Measurements from ENCODE around the gene MCUB.
"Not testable (repeated sequence)": the region's sequence is repeated elsewhere in the genome, so short reads cannot be mapped to it uniquely, and the experiment has no call there.

The MCUB gene

DNA sequence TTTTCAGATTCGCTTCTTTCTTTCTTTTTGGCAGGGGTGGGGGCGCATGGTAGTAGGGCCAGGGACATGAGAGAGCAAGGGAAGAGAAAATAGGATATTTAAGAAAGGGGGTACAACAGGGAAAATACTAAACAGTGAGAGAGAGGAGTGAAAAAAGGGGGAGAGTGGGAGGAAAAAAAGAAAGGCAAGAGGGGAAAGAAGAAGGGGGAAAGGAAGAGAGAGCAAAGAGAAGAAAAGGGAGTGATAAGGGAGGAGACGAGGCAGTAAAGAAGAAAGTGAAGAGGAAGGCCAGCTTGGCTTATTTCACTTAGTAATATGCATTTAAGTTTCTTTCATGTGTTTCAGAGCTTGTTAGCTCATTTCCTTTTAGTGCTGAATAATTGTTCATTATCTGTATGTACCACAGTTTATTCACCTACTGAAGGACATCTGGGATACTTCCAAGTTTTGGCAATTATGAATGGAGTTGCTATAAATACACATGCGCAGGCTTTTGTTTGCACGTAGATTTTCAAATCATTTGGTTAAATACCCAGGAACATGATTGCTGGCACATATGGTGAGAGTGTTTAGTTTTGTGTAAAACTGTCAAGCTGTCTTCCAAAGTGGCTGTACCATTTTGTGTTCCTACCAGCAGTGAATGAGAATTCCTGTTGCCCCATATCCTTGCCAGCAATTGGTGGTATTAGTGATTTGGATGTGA is 105.9 kb downstream of the MCUB start:
- Mint-ChIP-seq H3K4me3 (no peak overlapping the region), H3K27ac (peak overlapping the region; percentile 67), H3K36me3 (ENCODE audit: low read depth) (peaks cover 68% of the 10 kb centered on the region)

DNA sequence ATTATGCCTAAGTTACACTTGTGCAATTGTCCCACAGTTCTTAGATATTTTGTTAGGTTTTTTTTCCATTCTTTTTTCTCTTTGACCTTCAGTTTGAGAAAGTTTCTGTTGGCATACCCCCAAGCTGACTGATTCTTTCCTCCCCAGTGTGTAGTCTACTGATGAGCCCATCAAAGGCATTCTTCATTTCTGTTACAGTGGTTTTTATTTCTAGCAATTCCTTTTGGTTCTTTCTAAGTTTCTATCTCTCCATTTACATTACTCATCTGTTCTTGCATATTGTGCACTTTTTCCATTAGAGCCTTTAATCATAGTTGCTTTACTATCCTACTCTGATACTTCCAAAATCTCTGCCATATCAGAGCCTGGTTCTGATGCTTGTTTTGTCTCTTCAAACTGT is 111.3 kb downstream of the MCUB start:
- peaks cover 58% of the 10 kb centered on the region for H3K36me3 Mint-ChIP-seq (ENCODE audit: low read depth)
- no peaks in the 10 kb centered on the region for H3K27me3 Mint-ChIP-seq
- peaks cover 72% of the 10 kb centered on the region for H3K4me1 Mint-ChIP-seq (ENCODE audit: low read depth)

More for the DNA sequence above, 105.9 kb downstream of the MCUB start:
- H3K4me1 Mint-ChIP-seq (ENCODE audit: low read depth) = peaks cover 71% of the 10 kb centered on the region
- DNase-seq = no peak
- peaks cover 4% of the 10 kb centered on the region for H3K9me3 Mint-ChIP-seq
- H3K27me3 Mint-ChIP-seq = no peaks in the 10 kb centered on the region

DNA sequence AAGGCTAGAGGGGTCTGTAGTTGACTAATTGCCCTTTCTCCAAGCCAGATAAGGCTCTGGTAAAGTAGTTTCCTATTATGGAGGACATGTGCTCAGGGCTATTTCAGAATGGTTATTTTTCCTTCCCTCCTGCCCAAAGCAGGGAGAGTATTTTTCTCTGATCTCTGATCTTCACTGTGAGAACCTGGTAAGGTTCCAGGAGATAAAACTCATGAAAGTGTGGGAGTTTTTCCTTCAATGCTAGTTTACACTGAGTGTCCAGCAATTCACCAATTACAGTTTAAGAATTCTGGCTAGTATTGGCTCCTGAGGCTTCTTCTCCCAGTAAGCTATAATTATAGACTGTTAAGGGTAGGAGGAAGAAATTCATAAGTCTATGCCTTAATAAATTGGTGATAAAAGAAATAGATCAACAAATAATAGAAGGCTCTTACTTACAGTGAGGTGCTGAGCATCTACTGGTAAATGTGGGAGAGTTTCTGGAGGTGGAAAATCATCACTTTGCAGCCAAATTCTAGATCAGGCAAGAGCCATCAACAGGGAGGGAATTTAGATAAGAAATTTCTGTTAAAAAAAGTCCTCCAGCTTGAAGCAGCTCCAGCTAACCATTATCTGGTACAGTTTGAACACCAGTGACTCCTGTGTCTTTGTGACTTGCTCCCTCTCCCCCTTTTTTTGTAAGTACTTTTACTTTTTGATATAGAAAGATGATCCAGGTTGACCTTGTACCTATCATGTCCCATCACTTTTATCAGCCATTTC is 112.3 kb downstream of the MCUB start:
- peaks cover 57% of the 10 kb centered on the region for H3K36me3 Mint-ChIP-seq (ENCODE audit: low read depth)
- no peaks in the 10 kb centered on the region for H3K27me3 Mint-ChIP-seq
- H3K4me1 Mint-ChIP-seq (ENCODE audit: low read depth) = peaks cover 67% of the 10 kb centered on the region
- no peak overlapping the region for H3K4me3 Mint-ChIP-seq
- H3K9me3 Mint-ChIP-seq = peaks cover 12% of the 10 kb centered on the region
- H3K27ac Mint-ChIP-seq = no peak overlapping the region
- no peak for DNase-seq

More for the DNA sequence above, 111.3 kb downstream of the MCUB start:
- Mint-ChIP-seq H3K4me3 (no peak overlapping the region), H3K27ac (peak overlapping the region; percentile 84), H3K9me3 (peaks cover 12% of the 10 kb centered on the region)
- DNase-seq = no peak

DNA sequence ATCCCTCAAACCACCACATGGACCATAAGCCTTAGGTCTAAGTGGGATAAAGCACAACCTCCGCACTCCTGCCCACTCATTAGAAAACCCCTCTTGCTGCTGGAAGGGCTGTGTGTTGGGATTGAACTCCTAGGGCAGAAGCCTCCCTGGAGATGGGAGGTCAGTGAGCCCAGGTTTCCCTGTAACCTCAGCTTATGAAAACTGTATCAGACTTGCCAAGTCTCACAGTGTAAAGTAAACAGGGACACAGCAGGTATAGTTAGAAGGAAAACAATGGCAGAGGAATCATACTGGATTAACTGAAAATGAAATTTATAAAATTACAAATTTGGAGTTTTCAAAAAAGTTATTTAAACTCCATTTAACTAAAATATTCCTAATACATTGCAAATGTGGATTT is 113.3 kb downstream of the MCUB start:
- Mint-ChIP-seq H3K4me1 (ENCODE audit: low read depth) (peaks cover 60% of the 10 kb centered on the region), H3K4me3 (no peak overlapping the region), H3K27me3 (no peaks in the 10 kb centered on the region), H3K36me3 (ENCODE audit: low read depth) (peaks cover 61% of the 10 kb centered on the region), H3K27ac (no peak overlapping the region), H3K9me3 (peaks cover 12% of the 10 kb centered on the region)
- no peak for DNase-seq

DNA sequence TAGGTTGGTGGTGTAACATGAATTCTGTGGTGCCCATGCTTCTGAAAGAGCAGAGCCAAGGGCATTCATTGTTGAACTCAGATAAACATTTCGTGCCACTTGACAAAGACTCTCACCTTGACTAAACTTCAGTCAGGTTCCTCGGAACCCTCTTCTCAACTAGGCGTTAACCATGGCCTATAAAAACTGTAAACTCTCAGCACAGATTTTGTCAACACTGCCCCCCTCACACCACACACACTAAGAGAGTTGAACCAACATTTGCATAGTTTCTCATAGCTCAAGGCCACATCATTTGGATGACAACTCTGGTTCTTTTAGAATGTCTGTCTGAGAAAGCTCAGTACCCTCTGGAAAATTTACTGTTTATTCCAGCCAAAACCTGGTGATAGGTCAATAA is 115.1 kb downstream of the MCUB start:
- H3K9me3 Mint-ChIP-seq = peaks cover 12% of the 10 kb centered on the region
- no peak for DNase-seq
- H3K36me3 Mint-ChIP-seq (ENCODE audit: low read depth) = peaks cover 59% of the 10 kb centered on the region
- H3K27ac Mint-ChIP-seq = peak overlapping the region; percentile 48
- H3K4me1 Mint-ChIP-seq (ENCODE audit: low read depth) = peaks cover 41% of the 10 kb centered on the region
- no peaks in the 10 kb centered on the region for H3K27me3 Mint-ChIP-seq
- H3K4me3 Mint-ChIP-seq = no peak overlapping the region

DNA sequence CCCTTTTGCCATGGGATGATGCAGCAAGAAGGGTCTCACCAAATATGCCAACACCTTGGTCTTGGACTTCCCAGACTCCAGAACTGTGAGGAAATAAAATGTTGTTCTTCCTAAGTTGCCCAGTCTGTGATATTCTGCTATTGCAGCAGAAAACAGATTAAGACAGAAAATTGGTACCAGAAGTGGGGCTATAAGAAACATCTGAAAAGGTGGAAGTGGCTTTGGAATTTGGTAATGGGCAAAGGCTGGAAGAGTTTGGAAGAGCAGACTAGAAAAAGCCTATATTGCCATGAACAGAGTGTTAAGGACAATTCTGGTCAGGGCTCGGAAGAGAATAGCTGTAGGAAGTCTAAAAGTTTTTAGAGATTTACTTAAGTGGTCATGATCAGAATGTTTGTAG is 115.8 kb downstream of the MCUB start:
- Mint-ChIP-seq H3K27me3 (no peaks in the 10 kb centered on the region), H3K27ac (peak overlapping the region; percentile 48), H3K4me1 (ENCODE audit: low read depth) (peaks cover 36% of the 10 kb centered on the region), H3K36me3 (ENCODE audit: low read depth) (peaks cover 59% of the 10 kb centered on the region), H3K9me3 (peaks cover 9% of the 10 kb centered on the region), H3K4me3 (no peak overlapping the region)
- DNase-seq = no peak

DNA sequence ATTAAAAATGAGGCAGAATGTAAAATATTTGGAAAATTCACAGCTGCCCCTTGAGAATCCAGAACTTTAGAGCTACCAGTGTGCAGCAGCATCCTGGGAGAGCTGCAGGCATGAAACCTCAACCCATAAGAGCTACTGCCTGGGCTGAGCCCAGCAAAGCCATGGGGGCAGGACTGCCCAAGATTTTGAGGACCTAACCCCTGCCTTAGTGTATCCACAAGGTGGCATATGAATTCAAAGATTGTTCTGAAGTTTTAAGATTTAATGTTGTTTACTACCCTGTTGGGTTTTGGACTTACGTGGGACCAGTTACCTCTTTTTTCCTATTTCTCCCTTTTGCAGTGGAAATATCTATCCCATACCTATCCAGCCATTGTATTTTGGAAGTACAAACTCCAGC is 116.8 kb downstream of the MCUB start:
- DNase-seq = no peak
- Mint-ChIP-seq H3K36me3 (ENCODE audit: low read depth) (peaks cover 59% of the 10 kb centered on the region), H3K9me3 (no peaks in the 10 kb centered on the region), H3K27me3 (no peaks in the 10 kb centered on the region), H3K4me1 (ENCODE audit: low read depth) (peaks cover 26% of the 10 kb centered on the region), H3K4me3 (no peak overlapping the region), H3K27ac (no peak overlapping the region)

DNA sequence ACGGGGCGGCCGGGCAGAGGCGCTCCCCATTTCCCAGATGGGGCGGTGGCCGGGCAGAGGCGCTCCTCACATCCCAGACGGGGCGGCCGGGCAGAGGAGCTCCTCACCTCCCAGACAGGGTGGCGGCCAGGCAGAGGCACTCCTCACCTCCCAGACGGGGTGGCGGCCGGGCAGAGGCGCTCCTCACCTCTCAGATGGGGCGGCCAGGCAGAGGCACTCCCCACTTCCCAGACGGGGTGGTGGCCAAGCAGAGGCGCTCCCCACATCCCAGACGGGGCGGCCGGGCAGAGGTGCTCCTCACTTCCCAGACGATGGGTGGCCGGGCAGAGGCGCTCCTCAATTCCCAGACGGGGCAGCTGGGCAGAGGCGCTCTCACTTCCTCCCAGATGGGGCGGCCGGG is 118.4 kb downstream of the MCUB start:
- not testable (repeated sequence) for DNase-seq, H3K27ac Mint-ChIP-seq, H3K4me3 Mint-ChIP-seq, H3K27me3 Mint-ChIP-seq, H3K9me3 Mint-ChIP-seq
- Mint-ChIP-seq H3K36me3 (ENCODE audit: low read depth) (peaks cover 61% of the 10 kb centered on the region), H3K4me1 (ENCODE audit: low read depth) (peaks cover 31% of the 10 kb centered on the region)

DNA sequence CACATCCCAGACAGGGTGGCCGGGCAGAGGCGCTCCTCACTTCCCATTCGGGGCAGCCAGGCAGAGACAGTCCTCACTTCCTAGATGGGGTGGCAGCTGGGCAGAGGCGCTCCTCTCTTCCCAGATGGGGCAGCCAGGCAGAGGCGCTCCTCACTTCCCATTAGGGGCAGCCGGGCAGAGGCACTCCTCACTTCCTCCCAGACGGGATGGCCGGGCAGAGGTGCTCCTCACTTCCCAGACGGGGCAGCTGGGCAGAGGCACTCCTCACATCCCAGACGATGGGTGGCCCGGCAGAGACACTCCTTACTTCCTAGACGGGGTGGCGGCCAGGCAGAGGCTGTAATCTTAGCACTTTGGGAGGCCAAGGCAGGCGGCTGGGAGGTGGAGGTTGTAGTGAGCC is 118.9 kb downstream of the MCUB start:
- H3K4me3 Mint-ChIP-seq, H3K27ac Mint-ChIP-seq, H3K9me3 Mint-ChIP-seq, H3K27me3 Mint-ChIP-seq, DNase-seq: not testable (repeated sequence)
- Mint-ChIP-seq H3K4me1 (ENCODE audit: low read depth) (peaks cover 33% of the 10 kb centered on the region), H3K36me3 (ENCODE audit: low read depth) (peaks cover 61% of the 10 kb centered on the region)

DNA sequence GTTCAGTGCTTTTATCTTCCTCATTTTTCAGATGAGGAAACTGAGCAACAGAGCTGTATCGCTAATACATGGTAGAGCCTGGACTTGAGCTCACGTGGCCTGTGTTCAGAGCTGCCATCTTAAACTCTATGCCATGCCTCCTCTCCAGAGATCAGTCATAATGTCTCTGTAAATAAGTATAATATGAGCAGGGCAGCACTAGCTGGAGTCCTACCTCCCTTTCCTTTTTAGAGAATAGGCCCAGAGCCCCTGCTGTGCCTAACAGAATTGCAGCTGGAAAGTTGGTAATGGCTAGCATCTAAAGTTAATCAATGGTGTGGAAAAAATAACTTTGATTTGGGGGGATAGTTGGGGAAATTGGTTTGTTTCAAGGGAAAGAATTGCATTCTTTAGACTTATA is 122.8 kb downstream of the MCUB start:
- Mint-ChIP-seq H3K36me3 (ENCODE audit: low read depth) (peaks cover 82% of the 10 kb centered on the region), H3K4me3 (no peak overlapping the region), H3K27ac (peak overlapping the region; percentile 8), H3K27me3 (no peaks in the 10 kb centered on the region), H3K9me3 (no peaks in the 10 kb centered on the region), H3K4me1 (ENCODE audit: low read depth) (peaks cover 30% of the 10 kb centered on the region)
- no peak for DNase-seq

DNA sequence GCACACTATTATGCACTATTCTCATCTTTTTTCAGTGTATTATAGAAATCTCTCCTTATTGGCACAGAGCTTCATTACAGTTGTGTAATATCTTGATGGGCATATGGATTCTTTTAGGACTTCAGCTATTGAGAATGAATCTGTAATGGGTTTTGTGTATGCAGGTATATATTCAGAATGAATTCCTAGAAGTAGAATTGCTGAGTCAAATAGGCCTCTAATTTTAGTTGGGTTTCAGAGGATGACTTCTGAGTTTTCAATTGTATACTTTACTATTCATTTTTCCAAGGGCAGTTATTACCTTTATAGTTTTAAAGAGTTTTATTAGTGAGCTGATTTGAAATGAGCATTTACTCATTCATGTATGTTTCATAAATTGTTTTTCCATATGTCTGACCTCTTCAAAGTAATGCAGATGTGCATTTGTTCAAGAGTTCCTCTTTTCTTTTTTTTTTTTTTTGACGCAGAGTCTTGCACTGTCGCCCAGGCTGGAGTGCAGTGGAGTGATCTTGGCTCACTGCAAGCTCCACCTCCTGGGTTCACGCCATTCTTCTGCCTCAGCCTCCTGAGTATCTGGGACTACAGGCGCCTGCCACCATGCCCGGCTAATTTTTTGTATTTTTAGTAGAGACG is 123.7 kb downstream of the MCUB start:
- Mint-ChIP-seq H3K27ac (peak overlapping the region; percentile 79), H3K4me1 (ENCODE audit: low read depth) (peaks cover 31% of the 10 kb centered on the region), H3K27me3 (no peaks in the 10 kb centered on the region), H3K36me3 (ENCODE audit: low read depth) (peaks cover 88% of the 10 kb centered on the region), H3K4me3 (no peak overlapping the region), H3K9me3 (no peaks in the 10 kb centered on the region)
- DNase-seq = no peak

DNA sequence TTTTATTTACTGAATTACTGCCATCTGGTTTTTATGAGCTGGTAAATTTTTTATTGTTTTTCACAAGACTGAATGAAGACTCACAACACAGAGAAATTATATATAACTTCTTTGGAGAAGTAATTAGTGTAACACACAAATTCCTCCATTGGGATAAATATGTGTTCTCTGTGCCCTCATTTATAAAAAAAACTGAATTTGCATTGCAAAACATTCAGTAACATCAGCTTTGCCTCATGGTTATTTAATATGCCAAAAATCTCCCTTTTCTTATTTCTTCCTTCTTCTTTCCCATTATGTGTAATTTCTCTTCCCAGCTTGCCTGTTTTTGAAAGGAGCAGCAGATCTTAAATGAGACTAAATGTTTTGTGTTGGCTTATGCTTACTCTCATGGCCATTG is 124.7 kb downstream of the MCUB start:
- Mint-ChIP-seq H3K27ac (peak overlapping the region; percentile 3), H3K9me3 (no peaks in the 10 kb centered on the region), H3K36me3 (ENCODE audit: low read depth) (peaks cover 91% of the 10 kb centered on the region), H3K4me1 (ENCODE audit: low read depth) (peaks cover 31% of the 10 kb centered on the region), H3K4me3 (no peak overlapping the region), H3K27me3 (no peaks in the 10 kb centered on the region)
- no peak for DNase-seq

DNA sequence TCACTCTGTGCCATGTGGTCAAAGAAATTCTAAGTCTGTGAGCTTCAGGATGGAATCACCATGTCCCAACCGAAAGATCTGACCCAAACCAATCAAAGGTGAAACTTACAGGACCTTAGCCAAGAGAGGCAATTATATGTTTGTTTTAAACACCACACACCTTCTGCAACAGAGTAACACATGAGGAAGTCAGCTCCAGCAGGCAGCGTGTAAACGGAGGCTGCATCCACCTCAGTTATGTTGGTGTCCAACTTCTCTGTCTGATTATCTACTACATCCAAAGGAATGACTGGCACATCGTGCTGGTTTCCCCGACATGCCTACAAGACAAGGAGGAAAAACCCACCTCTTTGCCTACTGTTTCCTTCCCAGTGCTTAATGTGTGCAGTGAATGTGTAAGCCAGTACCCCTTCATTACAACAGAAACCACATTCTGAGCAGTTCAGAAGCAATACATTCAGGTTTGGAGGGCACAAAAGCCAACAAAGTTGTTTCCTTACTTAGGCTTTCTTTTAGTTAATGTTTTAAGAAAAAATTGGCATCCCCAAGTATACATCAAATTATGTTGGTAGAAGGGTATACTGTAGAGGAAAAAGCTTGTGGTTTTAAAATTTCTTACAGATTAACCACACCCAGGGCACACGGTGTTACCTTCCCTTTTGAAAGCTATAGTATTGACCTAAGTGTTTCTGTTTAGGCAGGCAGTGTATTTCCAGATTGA is 130.8 kb downstream of the MCUB start:
- DNase-seq = no peak
- Mint-ChIP-seq H3K27ac (peak overlapping the region; percentile 82), H3K4me3 (no peak overlapping the region), H3K9me3 (no peaks in the 10 kb centered on the region), H3K4me1 (ENCODE audit: low read depth) (peaks cover 43% of the 10 kb centered on the region), H3K36me3 (ENCODE audit: low read depth) (peaks cover 85% of the 10 kb centered on the region), H3K27me3 (no peaks in the 10 kb centered on the region)

DNA sequence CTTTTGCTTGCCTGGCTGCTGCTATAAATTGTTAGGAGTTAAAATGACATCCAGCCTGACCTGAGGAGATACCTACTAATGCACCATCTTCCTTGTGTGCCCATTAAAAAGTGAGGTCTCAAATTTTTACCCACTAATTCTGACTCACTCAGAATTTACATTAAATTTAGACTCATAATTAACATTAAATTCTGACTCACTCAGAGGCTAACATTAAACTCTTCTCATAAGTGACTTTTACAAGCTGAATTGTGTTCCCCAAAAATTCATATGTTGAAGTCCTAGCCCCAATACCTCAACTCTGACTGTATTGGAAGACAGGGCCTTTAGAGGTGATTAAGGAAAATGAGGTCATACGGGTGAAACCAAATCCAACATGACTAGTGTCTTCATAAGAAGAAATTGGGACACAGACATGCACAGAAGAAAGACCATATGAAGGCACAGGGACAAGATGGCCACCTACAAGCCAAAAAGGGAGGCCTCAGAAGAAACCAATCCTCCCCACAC is 131.4 kb downstream of the MCUB start:
- no peak for DNase-seq
- H3K4me3 Mint-ChIP-seq = no peak overlapping the region

More for the DNA sequence above, 131.4 kb downstream of the MCUB start:
- H3K36me3 Mint-ChIP-seq (ENCODE audit: low read depth) = peaks cover 86% of the 10 kb centered on the region
- no peaks in the 10 kb centered on the region for H3K9me3 Mint-ChIP-seq
- no peaks in the 10 kb centered on the region for H3K27me3 Mint-ChIP-seq
- H3K4me1 Mint-ChIP-seq (ENCODE audit: low read depth) = peaks cover 45% of the 10 kb centered on the region
- peak overlapping the region; percentile 82 for H3K27ac Mint-ChIP-seq

Data from activated T-cell treated with anti-CD3 and anti-CD28 coated beads, Interleukin-2, amount 50 U/mL, for 24 hours (primary cell).